Chondrocyte (in vitro differentiated cells): ENCODE measurements around the gene CDH7. TPM values are rescaled to one million over a fixed set of nuclear protein-coding genes. Genes with fewer than 3 reads are reported as not detected.

Source experiments
- DNase-seq: peaks from one replicate; pipeline ENCODE4 v3.0.0; 2021; ENCODE audit warnings: mixed read lengths, low spot score
- H3K27ac Mint-ChIP-seq: one replicate; pipeline ENCODE4 v1.8.0; 2021; ENCODE audit warnings: mild to moderate bottlenecking, moderate library complexity, mixed read lengths; ENCODE audit not compliant: unreplicated experiment
- H3K27me3 Mint-ChIP-seq: 2 replicates; pipeline ENCODE4 v1.8.0; 2021; ENCODE audit warnings: low read depth, mixed read lengths
- H3K36me3 Mint-ChIP-seq: 2 replicates; pipeline ENCODE4 v1.8.0; 2021; ENCODE audit warnings: low read depth, mixed read lengths
- H3K4me1 Mint-ChIP-seq: 2 replicates; pipeline ENCODE4 v1.8.0; 2021; ENCODE audit warnings: low read depth, mild to moderate bottlenecking, mixed read lengths
- H3K4me3 Mint-ChIP-seq: one replicate; pipeline ENCODE4 v1.8.0; 2021; ENCODE audit warnings: mild to moderate bottlenecking, moderate library complexity, mixed read lengths; ENCODE audit not compliant: unreplicated experiment
- H3K9me3 Mint-ChIP-seq: 2 replicates; pipeline ENCODE4 v1.8.0; 2021; ENCODE audit warnings: low read depth, mixed read lengths
- long read RNA-seq: library from polyadenylated mRNA; stranded (forward); transcript quantifications from one replicate; pipeline ENCODE4 v2.0.0, GENCODE V29; 2021
- total RNA-seq: library from RNA; stranded (reverse); gene quantifications from 3 replicates; pipeline ENCODE4 v1.2.1, GENCODE V29; 2021
- TF ChIP-seq, protein P1 (sequence below): fragments of 200-600 bp; sonication (generic); IDR thresholded peaks from 2 replicates; pipeline ENCODE4 v1.5.0; 2021; ENCODE audit warnings: antibody characterized with exemption, mild to moderate bottlenecking, moderate library complexity

Gene CDH7, protein sequence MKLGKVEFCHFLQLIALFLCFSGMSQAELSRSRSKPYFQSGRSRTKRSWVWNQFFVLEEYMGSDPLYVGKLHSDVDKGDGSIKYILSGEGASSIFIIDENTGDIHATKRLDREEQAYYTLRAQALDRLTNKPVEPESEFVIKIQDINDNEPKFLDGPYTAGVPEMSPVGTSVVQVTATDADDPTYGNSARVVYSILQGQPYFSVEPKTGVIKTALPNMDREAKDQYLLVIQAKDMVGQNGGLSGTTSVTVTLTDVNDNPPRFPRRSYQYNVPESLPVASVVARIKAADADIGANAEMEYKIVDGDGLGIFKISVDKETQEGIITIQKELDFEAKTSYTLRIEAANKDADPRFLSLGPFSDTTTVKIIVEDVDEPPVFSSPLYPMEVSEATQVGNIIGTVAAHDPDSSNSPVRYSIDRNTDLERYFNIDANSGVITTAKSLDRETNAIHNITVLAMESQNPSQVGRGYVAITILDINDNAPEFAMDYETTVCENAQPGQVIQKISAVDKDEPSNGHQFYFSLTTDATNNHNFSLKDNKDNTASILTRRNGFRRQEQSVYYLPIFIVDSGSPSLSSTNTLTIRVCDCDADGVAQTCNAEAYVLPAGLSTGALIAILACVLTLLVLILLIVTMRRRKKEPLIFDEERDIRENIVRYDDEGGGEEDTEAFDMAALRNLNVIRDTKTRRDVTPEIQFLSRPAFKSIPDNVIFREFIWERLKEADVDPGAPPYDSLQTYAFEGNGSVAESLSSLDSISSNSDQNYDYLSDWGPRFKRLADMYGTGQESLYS
- total RNA-seq: not detected in 3 replicates
- long read RNA-seq: 0 reads

DNA sequence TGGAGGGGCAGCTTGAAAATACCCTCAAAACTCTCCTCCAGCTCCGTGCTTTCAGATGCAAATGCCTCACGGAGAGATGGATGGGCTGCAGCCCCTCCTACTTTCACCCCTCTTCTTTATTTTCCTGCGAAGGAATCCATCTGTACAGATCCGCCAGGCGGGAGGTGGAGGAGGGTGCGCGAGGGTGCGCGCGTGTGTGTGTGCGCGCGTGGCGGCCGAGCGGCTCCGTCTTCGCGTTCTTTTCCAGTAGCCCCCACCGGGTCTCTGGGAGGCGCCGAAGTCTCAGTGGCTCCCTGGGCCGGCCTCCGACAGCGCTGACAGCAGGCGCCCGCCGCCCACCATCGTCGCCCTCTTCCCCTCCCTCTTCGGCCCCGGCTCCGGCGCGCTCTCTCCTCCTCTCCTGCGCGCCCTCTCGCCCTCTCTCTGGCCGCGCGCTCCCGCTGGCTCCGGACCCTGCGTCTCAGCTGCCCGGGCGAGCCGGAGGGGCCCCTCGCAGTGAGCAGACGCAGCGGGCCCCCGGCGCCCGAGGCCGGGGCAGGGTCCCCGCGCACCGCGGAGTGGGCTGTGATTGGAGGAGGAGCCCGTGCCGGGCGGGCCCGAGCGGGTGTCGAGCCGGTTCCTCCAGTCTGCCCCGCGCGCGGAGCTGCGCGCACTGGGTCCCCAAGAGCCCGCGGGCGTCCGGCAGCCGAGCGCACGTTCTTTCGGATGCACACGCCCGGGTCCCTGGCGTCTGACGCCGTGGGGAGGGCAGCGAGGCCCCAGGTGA lies at the start of gene CDH7:
Gene CDH7 (plus strand): TSS at position 624 of the 766 bp plus-strand sequence. CDS start 11,831 bp downstream, outside the sequence.
- peak; percentile 74 for DNase-seq
- no peak within 1 kb of the TSS for H3K27ac Mint-ChIP-seq

DNA sequence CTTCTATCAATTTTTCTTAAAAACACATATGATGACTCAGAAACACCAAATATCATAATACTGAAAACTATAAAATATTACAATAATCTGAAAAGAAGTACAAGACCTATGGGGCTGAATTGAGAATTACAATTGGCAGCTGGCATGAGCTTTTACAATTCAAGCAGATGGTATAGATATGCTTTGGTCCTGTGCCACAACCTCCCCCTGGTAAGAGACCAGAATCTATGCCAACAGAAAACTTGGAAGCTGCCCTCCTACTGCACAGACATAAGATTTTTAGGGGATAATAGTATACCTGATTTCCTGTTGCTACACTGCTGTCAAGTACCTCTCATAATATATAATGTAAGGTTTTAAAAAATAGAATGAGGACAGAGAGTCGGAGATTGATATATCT lies 46.8 kb upstream of the CDH7 start:
- Mint-ChIP-seq H3K4me3 (no peak overlapping the region), H3K36me3 (no peaks in the 10 kb centered on the region), H3K9me3 (no peaks in the 10 kb centered on the region), H3K27ac (no peak overlapping the region), H3K4me1 (no peaks in the 10 kb centered on the region), H3K27me3 (peaks cover 2% of the 10 kb centered on the region)
- TF ChIP-seq, protein P1, sequence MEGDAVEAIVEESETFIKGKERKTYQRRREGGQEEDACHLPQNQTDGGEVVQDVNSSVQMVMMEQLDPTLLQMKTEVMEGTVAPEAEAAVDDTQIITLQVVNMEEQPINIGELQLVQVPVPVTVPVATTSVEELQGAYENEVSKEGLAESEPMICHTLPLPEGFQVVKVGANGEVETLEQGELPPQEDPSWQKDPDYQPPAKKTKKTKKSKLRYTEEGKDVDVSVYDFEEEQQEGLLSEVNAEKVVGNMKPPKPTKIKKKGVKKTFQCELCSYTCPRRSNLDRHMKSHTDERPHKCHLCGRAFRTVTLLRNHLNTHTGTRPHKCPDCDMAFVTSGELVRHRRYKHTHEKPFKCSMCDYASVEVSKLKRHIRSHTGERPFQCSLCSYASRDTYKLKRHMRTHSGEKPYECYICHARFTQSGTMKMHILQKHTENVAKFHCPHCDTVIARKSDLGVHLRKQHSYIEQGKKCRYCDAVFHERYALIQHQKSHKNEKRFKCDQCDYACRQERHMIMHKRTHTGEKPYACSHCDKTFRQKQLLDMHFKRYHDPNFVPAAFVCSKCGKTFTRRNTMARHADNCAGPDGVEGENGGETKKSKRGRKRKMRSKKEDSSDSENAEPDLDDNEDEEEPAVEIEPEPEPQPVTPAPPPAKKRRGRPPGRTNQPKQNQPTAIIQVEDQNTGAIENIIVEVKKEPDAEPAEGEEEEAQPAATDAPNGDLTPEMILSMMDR: no peak
- no peak for DNase-seq

More for the DNA sequence above, at the start of gene CDH7:
- Mint-ChIP-seq H3K4me1 (peaks cover 14% of the 10 kb centered on the region), H3K36me3 (no peaks in the 10 kb centered on the region), H3K27me3 (peaks cover 57% of the 10 kb centered on the region), H3K9me3 (no peaks in the 10 kb centered on the region), H3K4me3 (peak within 1 kb of the TSS; percentile 66)
- TF ChIP-seq, protein P1: no peak

DNA sequence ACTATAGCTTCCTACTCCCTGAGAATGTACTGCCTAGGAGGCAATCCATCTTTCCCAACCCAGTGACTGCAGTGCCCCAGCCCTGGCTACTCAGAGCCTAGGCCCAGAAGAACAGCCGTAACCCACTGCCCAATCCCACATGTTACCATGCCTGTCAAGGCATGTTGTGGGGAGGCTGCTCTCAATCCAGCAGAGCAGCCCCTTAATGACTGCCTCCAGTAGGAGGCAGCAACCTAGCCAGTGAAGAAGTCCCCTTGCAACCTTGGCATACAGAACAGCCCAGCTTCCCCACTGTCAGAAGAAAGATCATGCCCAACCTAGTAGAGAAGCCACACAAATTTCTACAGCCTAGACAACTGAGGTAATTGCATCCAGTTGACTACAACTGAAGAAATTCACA lies 44.2 kb upstream of the CDH7 start:
- H3K9me3 Mint-ChIP-seq: no peaks in the 10 kb centered on the region
- no peaks in the 10 kb centered on the region for H3K36me3 Mint-ChIP-seq
- no peak overlapping the region for H3K4me3 Mint-ChIP-seq
- H3K27me3 Mint-ChIP-seq: peaks cover 2% of the 10 kb centered on the region
- no peak for DNase-seq
- TF ChIP-seq, protein P1: no peak
- no peaks in the 10 kb centered on the region for H3K4me1 Mint-ChIP-seq
- no peak overlapping the region for H3K27ac Mint-ChIP-seq

DNA sequence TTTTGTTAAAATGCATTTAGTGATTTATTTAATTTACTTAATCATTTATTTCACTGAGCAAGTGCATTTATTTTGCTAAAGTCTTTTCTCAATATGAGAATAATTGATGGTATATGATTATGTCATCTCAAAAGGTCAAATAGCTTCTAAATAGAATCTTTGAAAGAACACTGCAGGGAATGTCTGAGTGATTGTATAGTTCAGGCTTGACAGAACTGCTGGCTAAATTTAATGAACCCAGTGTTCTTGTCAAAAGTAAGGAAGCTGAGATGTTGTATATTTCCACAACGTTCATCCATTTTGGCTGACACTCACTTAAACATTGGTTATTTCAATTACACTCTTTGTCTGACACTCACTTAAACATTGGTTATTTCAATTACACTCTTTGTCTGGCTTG lies 39.3 kb upstream of the CDH7 start:
- TF ChIP-seq, protein P1: no peak
- H3K36me3 Mint-ChIP-seq: no peaks in the 10 kb centered on the region
- H3K4me1 Mint-ChIP-seq: no peaks in the 10 kb centered on the region
- no peak overlapping the region for H3K4me3 Mint-ChIP-seq
- H3K9me3 Mint-ChIP-seq: no peaks in the 10 kb centered on the region
- no peak overlapping the region for H3K27ac Mint-ChIP-seq
- DNase-seq: no peak
- H3K27me3 Mint-ChIP-seq: no peaks in the 10 kb centered on the region

DNA sequence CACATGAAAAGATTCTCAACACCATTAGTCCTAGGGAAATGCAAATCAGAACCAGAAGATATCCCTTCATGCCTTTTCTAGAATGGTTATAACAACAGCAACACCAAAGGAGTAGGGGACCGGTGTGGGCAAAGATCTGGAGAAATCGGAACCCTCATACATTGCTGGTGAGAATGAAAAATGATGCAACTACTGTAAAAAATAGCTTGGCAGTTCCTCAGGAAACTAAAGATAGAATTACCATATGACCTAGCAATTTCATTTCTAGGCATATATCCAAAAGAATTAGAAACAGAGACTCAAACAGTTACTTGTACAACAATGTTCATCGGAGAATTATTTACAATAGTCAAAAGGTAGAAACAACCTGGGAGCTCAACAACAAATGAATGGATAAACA lies 29.2 kb upstream of the CDH7 start:
- Mint-ChIP-seq H3K4me1 (peaks cover 11% of the 10 kb centered on the region), H3K9me3 (peaks cover 3% of the 10 kb centered on the region), H3K4me3 (no peak overlapping the region), H3K27ac (peak overlapping the region; percentile 2), H3K27me3 (peaks cover 5% of the 10 kb centered on the region), H3K36me3 (no peaks in the 10 kb centered on the region)
- TF ChIP-seq, protein P1: no peak
- no peak for DNase-seq
